Panc1 (cell line): ENCODE measurements around the gene ZNF516. TPM values are rescaled to one million over a fixed set of nuclear protein-coding genes. Genes with fewer than 3 reads are reported as not detected.

Source experiments
- ATAC-seq: fragments of 200-7000 bp; cut with Tn5 transposase; 2 replicates; pipeline ENCODE4 v1.9.1; 2020; ENCODE audit warnings: mild to moderate bottlenecking, moderate library complexity
- BruUV-seq: library from RNA; stranded (reverse); fragments of 400-500 nt; replicated peaks from 2 replicates; lab custom pipeline; 2021; lab: Mats Ljungman, UMichigan
- CTCF ChIA-PET: fragments of 300-600 bp; sonication (Branson Sonifier 250); formaldehyde crosslinking; loops from one replicate; lab custom pipeline; 2022; ENCODE audit warnings: antibody characterized with exemption; lab: Charles Lee
- POLR2A ChIA-PET: fragments of 300-600 bp; sonication (Branson Sonifier 250); formaldehyde crosslinking; loops from one replicate; lab custom pipeline; 2022; ENCODE audit warnings: antibody characterized with exemption; lab: Charles Lee
- DNase-seq: peaks from one replicate; pipeline ENCODE4 v3.0.0-alpha.2; 2010; ENCODE audit warnings: low read depth, low spot score
- H3K27ac ChIP-seq: 2 replicates; pipeline ENCODE4 v1.5.1; 2011; ENCODE audit warnings: mild to moderate bottlenecking, low read length, inconsistent platforms
- H3K27me3 ChIP-seq: fragments of 200-500 bp; sonication (Bioruptor generic); 2 replicates; pipeline ENCODE4 v1.6.0; 2014; ENCODE audit warnings: low read length, inconsistent platforms; ENCODE audit not compliant: control insufficient read depth, insufficient read depth
- H3K36me3 ChIP-seq: fragments of 200-500 bp; sonication (Bioruptor generic); 2 replicates; pipeline ENCODE4 v1.5.1; 2014; ENCODE audit warnings: inconsistent platforms, mild to moderate bottlenecking, low read length, moderate library complexity; ENCODE audit not compliant: control insufficient read depth, insufficient read depth
- H3K4me1 ChIP-seq: 2 replicates; pipeline ENCODE4 v1.5.1; 2011; ENCODE audit warnings: inconsistent platforms, mild to moderate bottlenecking, low read length, moderate library complexity; ENCODE audit not compliant: control insufficient read depth, insufficient read depth
- H3K4me3 ChIP-seq, 2 experiments: 2 replicates each; pipeline ENCODE4 v1.5.1; 2011 to 2012; ENCODE audit warnings: low read depth in 2 of 2, low read length in 2 of 2, mild to moderate bottlenecking in 2 of 2, inconsistent platforms in 1 of 2, moderate library complexity in 1 of 2
- H3K9me3 ChIP-seq: fragments of 200-500 bp; sonication (Bioruptor generic); 2 replicates; pipeline ENCODE4 v1.5.1; 2014; ENCODE audit warnings: low read depth, mild to moderate bottlenecking, inconsistent platforms, low read length, moderate library complexity; ENCODE audit not compliant: control insufficient read depth, insufficient read depth
- POLR2AphosphoS5 ChIP-seq: IDR thresholded peaks from 2 replicates; pipeline ENCODE4 v1.6.1; 2012; ENCODE audit warnings: mild to moderate bottlenecking, low read depth, low read length, moderate library complexity
- SIN3A ChIP-seq: IDR thresholded peaks from 2 replicates; pipeline ENCODE4 v1.6.1; 2012; ENCODE audit warnings: low read depth, mild to moderate bottlenecking, low read length, moderate library complexity, borderline replicate concordance; ENCODE audit not compliant: insufficient read depth
- TCF7L2 ChIP-seq: IDR thresholded peaks from 2 replicates; pipeline ENCODE4 v1.6.1; 2011; ENCODE audit warnings: mild to moderate bottlenecking, low read depth, low read length, inconsistent platforms
- in situ Hi-C: cut with HindIII; loops from 2 replicates; pipeline ENCODE4 v1.10.0; 2016; ENCODE audit warnings: low sequenced_read_pairs, low pct_unique_long_range_greater_than_20kb
- intact Hi-C: fragments of 100-400 bp; cut with micrococcal nuclease; formaldehyde crosslinking; loops from one replicate; pipeline ENCODE4 v1.10.0; 2022; ENCODE audit not compliant: unreplicated experiment
- total RNA-seq: library from RNA; stranded (reverse); gene quantifications from one replicate; pipeline ENCODE4 v1.2.1, GENCODE V29; 2021; ENCODE audit not compliant: unreplicated experiment
- TF ChIP-seq, protein P1 (sequence below): fragments of 450-650 bp; IDR thresholded peaks from 2 replicates; pipeline ENCODE4 v1.5.1; 2017; ENCODE audit warnings: mild to moderate bottlenecking
- TF ChIP-seq, protein P2 (sequence below), 2 experiments: IDR thresholded peaks; 2 replicates each; pipeline ENCODE4 v1.6.1; 2011 to 2012; ENCODE audit warnings: low read depth in 2 of 2, control low read depth in 1 of 2, low read length in 1 of 2, mild to moderate bottlenecking in 1 of 2, moderate library complexity in 1 of 2; ENCODE audit not compliant: insufficient read depth in 1 of 2

The ZNF516 gene
- total RNA-seq, 1 experiment from 2014 or later: 28.6 TPM

DNA sequence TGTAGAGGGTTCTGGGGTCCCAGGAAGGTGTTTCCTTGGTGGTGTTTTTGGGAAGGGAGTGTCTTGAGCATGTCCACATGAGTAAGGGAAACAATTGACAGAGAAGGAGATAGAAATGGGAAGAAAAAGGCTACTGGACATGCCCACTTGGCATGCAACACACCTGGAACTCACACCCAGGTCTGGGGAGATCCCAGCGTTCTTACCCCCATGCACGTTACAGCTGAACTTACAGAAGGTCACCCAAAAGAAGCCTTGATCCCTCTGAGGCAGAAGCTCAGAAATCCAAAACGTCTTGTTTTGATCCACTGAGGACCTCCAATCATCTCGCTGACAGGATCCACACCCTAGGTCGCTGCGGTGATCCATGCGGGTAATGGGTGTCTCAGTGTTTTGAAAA, 142.0 kb downstream of the ZNF516 start:
- intact Hi-C loops: no loop called here
- Histone ChIP-seq H3K36me3 (no peaks in the 10 kb centered on the region), H3K4me3 (no peak overlapping the region), H3K27me3 (no peaks in the 10 kb centered on the region), H3K4me1 (peaks cover 18% of the 10 kb centered on the region), H3K9me3 (no peaks in the 10 kb centered on the region; the same call in 1 of the 2 replicates), H3K27ac (no peak overlapping the region)
- DNase-seq (no peak), ATAC-seq (no peak)
- ChIA-PET CTCF (no interaction called here), POLR2A (no interaction called here)
- TF ChIP-seq, protein P1, sequence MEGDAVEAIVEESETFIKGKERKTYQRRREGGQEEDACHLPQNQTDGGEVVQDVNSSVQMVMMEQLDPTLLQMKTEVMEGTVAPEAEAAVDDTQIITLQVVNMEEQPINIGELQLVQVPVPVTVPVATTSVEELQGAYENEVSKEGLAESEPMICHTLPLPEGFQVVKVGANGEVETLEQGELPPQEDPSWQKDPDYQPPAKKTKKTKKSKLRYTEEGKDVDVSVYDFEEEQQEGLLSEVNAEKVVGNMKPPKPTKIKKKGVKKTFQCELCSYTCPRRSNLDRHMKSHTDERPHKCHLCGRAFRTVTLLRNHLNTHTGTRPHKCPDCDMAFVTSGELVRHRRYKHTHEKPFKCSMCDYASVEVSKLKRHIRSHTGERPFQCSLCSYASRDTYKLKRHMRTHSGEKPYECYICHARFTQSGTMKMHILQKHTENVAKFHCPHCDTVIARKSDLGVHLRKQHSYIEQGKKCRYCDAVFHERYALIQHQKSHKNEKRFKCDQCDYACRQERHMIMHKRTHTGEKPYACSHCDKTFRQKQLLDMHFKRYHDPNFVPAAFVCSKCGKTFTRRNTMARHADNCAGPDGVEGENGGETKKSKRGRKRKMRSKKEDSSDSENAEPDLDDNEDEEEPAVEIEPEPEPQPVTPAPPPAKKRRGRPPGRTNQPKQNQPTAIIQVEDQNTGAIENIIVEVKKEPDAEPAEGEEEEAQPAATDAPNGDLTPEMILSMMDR: no peak
- no peak for TF ChIP-seq POLR2AphosphoS5
- TF ChIP-seq SIN3A: no peak
- TF ChIP-seq, protein P2, sequence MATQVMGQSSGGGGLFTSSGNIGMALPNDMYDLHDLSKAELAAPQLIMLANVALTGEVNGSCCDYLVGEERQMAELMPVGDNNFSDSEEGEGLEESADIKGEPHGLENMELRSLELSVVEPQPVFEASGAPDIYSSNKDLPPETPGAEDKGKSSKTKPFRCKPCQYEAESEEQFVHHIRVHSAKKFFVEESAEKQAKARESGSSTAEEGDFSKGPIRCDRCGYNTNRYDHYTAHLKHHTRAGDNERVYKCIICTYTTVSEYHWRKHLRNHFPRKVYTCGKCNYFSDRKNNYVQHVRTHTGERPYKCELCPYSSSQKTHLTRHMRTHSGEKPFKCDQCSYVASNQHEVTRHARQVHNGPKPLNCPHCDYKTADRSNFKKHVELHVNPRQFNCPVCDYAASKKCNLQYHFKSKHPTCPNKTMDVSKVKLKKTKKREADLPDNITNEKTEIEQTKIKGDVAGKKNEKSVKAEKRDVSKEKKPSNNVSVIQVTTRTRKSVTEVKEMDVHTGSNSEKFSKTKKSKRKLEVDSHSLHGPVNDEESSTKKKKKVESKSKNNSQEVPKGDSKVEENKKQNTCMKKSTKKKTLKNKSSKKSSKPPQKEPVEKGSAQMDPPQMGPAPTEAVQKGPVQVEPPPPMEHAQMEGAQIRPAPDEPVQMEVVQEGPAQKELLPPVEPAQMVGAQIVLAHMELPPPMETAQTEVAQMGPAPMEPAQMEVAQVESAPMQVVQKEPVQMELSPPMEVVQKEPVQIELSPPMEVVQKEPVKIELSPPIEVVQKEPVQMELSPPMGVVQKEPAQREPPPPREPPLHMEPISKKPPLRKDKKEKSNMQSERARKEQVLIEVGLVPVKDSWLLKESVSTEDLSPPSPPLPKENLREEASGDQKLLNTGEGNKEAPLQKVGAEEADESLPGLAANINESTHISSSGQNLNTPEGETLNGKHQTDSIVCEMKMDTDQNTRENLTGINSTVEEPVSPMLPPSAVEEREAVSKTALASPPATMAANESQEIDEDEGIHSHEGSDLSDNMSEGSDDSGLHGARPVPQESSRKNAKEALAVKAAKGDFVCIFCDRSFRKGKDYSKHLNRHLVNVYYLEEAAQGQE (IDR thresholded peaks at IDR 0.05; ENCODE audit: insufficient read depth in 1 of 2, low read depth in 2 of 2, low read length in 1 of 2): no peak
- TF ChIP-seq TCF7L2: no peak
- in situ Hi-C loops: no loop called here
- BruUV-seq: no TSS peak

DNA sequence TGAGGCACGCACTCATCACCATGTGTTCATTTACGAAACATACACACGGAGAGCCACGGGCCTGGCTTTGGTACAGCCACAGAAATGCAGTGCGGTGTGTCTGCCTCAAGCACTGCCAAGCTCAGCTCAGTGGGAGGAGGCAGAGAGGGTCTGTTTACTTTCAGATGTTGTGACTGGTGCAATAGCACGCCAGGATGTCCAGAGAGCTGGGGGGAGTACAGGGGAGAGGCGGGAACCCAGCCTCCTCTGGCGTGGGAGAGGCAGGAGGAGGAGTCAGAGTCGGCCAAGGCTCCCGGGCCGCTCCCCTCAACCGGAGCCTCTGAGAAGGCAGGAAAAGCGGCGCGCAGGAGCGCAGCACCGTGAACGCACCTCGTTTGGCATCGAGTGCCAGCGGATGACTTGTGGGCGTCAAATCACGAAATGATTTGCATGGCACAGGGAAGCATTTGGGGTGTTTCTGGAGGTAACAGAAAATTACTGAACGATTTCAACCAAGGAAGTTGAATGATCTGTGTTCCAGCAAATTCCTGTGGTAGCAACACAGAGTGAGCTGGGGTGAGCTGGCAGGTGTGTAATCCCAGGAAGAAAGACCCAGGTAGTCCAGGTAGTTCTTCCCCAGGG, 143.0 kb downstream of the ZNF516 start:
- no peak for TF ChIP-seq TCF7L2
- H3K4me3 ChIP-seq: peak overlapping the region; percentile 22 to 42
- BruUV-seq: no TSS peak
- no peaks in the 10 kb centered on the region; the same call in 1 of the 2 replicates for H3K9me3 ChIP-seq
- no peak overlapping the region; the same call in 1 of the 2 replicates for H3K27ac ChIP-seq
- intact Hi-C loops: no loop called here
- DNase-seq: no peak
- ATAC-seq: peak; percentile 73
- ChIA-PET POLR2A (no interaction called here), CTCF (no interaction called here)
- in situ Hi-C loops: no loop called here
- H3K4me1 ChIP-seq: peaks cover 18% of the 10 kb centered on the region
- no peaks in the 10 kb centered on the region for H3K27me3 ChIP-seq
- no peaks in the 10 kb centered on the region for H3K36me3 ChIP-seq
